Measurements from ENCODE around the gene KNL1.

GRCh38 chr15:40549894-40550293 is 44.2 kb upstream of the KNL1 start:
- no peak for TF ChIP-seq CTCF (IDR thresholded peaks at IDR 0.05)
- TF ChIP-seq POLR2AphosphoS5 (IDR thresholded peaks at IDR 0.05; ENCODE audit: low read depth, low read length), result no peak
- TF ChIP-seq, protein P1, sequence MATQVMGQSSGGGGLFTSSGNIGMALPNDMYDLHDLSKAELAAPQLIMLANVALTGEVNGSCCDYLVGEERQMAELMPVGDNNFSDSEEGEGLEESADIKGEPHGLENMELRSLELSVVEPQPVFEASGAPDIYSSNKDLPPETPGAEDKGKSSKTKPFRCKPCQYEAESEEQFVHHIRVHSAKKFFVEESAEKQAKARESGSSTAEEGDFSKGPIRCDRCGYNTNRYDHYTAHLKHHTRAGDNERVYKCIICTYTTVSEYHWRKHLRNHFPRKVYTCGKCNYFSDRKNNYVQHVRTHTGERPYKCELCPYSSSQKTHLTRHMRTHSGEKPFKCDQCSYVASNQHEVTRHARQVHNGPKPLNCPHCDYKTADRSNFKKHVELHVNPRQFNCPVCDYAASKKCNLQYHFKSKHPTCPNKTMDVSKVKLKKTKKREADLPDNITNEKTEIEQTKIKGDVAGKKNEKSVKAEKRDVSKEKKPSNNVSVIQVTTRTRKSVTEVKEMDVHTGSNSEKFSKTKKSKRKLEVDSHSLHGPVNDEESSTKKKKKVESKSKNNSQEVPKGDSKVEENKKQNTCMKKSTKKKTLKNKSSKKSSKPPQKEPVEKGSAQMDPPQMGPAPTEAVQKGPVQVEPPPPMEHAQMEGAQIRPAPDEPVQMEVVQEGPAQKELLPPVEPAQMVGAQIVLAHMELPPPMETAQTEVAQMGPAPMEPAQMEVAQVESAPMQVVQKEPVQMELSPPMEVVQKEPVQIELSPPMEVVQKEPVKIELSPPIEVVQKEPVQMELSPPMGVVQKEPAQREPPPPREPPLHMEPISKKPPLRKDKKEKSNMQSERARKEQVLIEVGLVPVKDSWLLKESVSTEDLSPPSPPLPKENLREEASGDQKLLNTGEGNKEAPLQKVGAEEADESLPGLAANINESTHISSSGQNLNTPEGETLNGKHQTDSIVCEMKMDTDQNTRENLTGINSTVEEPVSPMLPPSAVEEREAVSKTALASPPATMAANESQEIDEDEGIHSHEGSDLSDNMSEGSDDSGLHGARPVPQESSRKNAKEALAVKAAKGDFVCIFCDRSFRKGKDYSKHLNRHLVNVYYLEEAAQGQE (IDR thresholded peaks at IDR 0.05; ENCODE audit: insufficient read depth in 1 of 2, low read depth in 2 of 2, low read length in 1 of 2), result no peak
- no peak for TF ChIP-seq SIN3A (IDR thresholded peaks at IDR 0.05; ENCODE audit: borderline replicate concordance, insufficient read depth, low read depth, low read length)
- no peak for TF ChIP-seq TCF7L2 (IDR thresholded peaks at IDR 0.05; ENCODE audit: low read depth, low read length)

All from Panc1 (cell line).